Heart left ventricle (tissue), 16 donors: ENCODE measurements around the gene PARP4. TPM values are rescaled to one million over a fixed set of nuclear protein-coding genes. Genes with fewer than 3 reads are reported as not detected.
"Not testable (repeated sequence)": the region's sequence is repeated elsewhere in the genome, so short reads cannot be mapped to it uniquely, and the experiment has no call there.

ENCODE experiments used
- ATAC-seq, 4 donors: fragments of 200-7000 bp; cut with Tn5 transposase; one replicate each; pipeline ENCODE4 v1.9.1; 2020 to 2022; ENCODE audit warnings: moderate library complexity in 4 of 4, mild to moderate bottlenecking in 3 of 4, moderate number of reproducible peaks in 1 of 4
- DNase-seq, 5 donors: peaks; one replicate each; pipeline ENCODE4 v3.0.0-alpha.2; 2020
- H3K27ac ChIP-seq, 12 donors: fragments of 200-600 bp; sonication (generic) in 4 of 12; one replicate each; pipeline versions ENCODE4 v1.5.0 to v1.8.0; 2016 to 2022; ENCODE audit warnings: mild to moderate bottlenecking in 2 of 12
- H3K27me3 ChIP-seq, 9 donors: fragments of 200-600 bp; sonication (generic) in 2 of 9; one replicate each; pipeline versions ENCODE4 v1.5.1 to v1.8.0; 2016 to 2022; ENCODE audit warnings: mild to moderate bottlenecking in 3 of 9
- H3K36me3 ChIP-seq, 9 donors: fragments of 200-600 bp; sonication (generic) in 2 of 9; one replicate each; pipeline versions ENCODE4 v1.5.0 to v1.8.0; 2018 to 2022; ENCODE audit warnings: mild to moderate bottlenecking in 2 of 9
- H3K4me1 ChIP-seq, 12 donors: fragments of 200-600 bp; sonication (generic) in 4 of 12; one replicate each; pipeline versions ENCODE4 v1.5.0 to v1.8.0; 2016 to 2022; ENCODE audit warnings: mild to moderate bottlenecking in 3 of 12
- H3K4me3 ChIP-seq, 12 donors: fragments of 200-600 bp; sonication (generic) in 4 of 12; one replicate each; pipeline versions ENCODE4 v1.5.0 to v1.8.0; 2017 to 2022; ENCODE audit warnings: mild to moderate bottlenecking in 9 of 12, moderate library complexity in 4 of 12
- H3K9me3 ChIP-seq, 12 donors: fragments of 200-600 bp; sonication (generic) in 4 of 12; one replicate each; pipeline versions ENCODE4 v1.5.0 to v1.8.0; 2016 to 2022; ENCODE audit warnings: mild to moderate bottlenecking in 1 of 12
- CTCF ChIP-seq, 12 donors: fragments of 200-600 bp; sonication (generic) in 4 of 12; IDR thresholded peaks; one replicate each; pipeline versions ENCODE4 v1.5.0 to v1.8.0; 2018 to 2022; ENCODE audit warnings: antibody characterized with exemption in 12 of 12, mild to moderate bottlenecking in 5 of 12
- POLR2A ChIP-seq, 2 donors: fragments of 450-650 bp; IDR thresholded peaks; one replicate each; pipeline ENCODE4 v1.6.1; 2017; ENCODE audit warnings: antibody characterized with exemption in 2 of 2, mild to moderate bottlenecking in 2 of 2, moderate library complexity in 2 of 2
- WGBS, 4 donors: extraction: QIAGEN DNeasy Blood & Tissue Kit in 2 of 4; methylation state at CpG; one replicate each; pipeline versions ENCODE4 v1.1.5 to v1.1.7; 2013 to 2018; 5-methylcytosine and 5-hydroxymethylcytosine counted together
- intact Hi-C, 10 donors: fragments of 100-400 bp; cut with DNase I; formaldehyde crosslinking; loops; one replicate each; pipeline versions ENCODE4 v1.11.1 to v1.14.2; 2022
- polyA plus RNA-seq, 2 donors: library from polyadenylated mRNA; stranded (reverse); fragments of 200-250 nt; gene quantifications; one replicate each; pipeline ENCODE4 v1.2.3, GENCODE V29; 2013
- total RNA-seq, 9 donors: library from RNA; depleted of rRNA in 2 of 9; stranded (reverse); fragments of >200 nt in 2 of 9; fragmentation: NEBNext Ultra II Directional in 3 of 9; extraction: Animal tissue kit (Norgen Biotek cat#: 25700) in 3 of 9; gene quantifications; one replicate each; pipeline versions ENCODE4 v1.1.0 to v1.2.4, GENCODE V29; 2016 to 2023
- donor health status: ischemic (EF 13 %, LVEDD 7.1; RV severe dilation, severe dysfunction).
- donor health status: healthy with polysubstance abuse.
- donor health status: DM: no; HTN: yes; CAD: no.
- donor health status: DM: no; HTN: no; CAD: no.
- donor health status: ischemic (EF 25% LVEDD 6.9; RV normal size, moderate dysfunction).
- donor health status: ischemic (EF 25% LVEDD 5.7; RV mildly dilated, moderate dysfunction).
- donor health status: healthy.
- donor health status: DM: yes; HTN: yes; CAD: no.
- donor health status: ischemic (EF 35%, LVEDD 5.7; RV mildly dilated, moderate dysfunction).
- donor health status: nonischemic (EF 11% LVEDD 7.7; RV severe dilation, severe dysfunction).
- donor health status: DM: yes; HTN: yes; CAD: no.
- donor health status: PGD.
- donor health status: ischemic (EF 29% LVEDD 5.4; RV normal size, mild dysfunction).
- donor health status: nonischemic (EF 23%, LVEDD 6.1; RV moderate dilation, normal function).

Gene PARP4
- total and polyA plus RNA-seq, 11 donors = 6.9 to 41.6 (median 20.7) TPM

GRCh38 chr13:24381541-24382265 lies 130.9 kb downstream of the PARP4 start:
- no peak for ATAC-seq
- Histone ChIP-seq H3K4me1 (no peaks in the 10 kb centered on the region), H3K27ac (no peak overlapping the region), H3K9me3 (no peaks in the 10 kb centered on the region), H3K27me3 (no peaks in the 10 kb centered on the region), H3K36me3 (no peaks in the 10 kb centered on the region), H3K4me3 (no peak overlapping the region)
- intact Hi-C loops = loop anchor here in 2 of 10 donors (10.0 kb wide), 1 partner anchor 1417 kb away; no protein-coding TSS in a partner anchor
- 73 to 84% (median 80%) methylated on average over 14 of the region's 14 CpGs for WGBS, 4 donors
- DNase-seq = no peak
- TF ChIP-seq CTCF (IDR thresholded peaks at IDR 0.05) = no peak
- no peak for TF ChIP-seq POLR2A (IDR thresholded peaks at IDR 0.05)

GRCh38 chr13:24380881-24381280 lies 131.7 kb downstream of the PARP4 start:
- intact Hi-C loops = loop anchor here in 2 of 10 donors (10.0 kb wide), 1 partner anchor 1416 kb away; no protein-coding TSS in a partner anchor
- not testable (repeated sequence) for DNase-seq, H3K36me3 ChIP-seq, ATAC-seq, H3K9me3 ChIP-seq, H3K27me3 ChIP-seq, H3K27ac ChIP-seq, H3K4me1 ChIP-seq, H3K4me3 ChIP-seq

- not testable (repeated sequence) for ATAC-seq, H3K4me1 ChIP-seq, H3K27me3 ChIP-seq, H3K36me3 ChIP-seq, H3K9me3 ChIP-seq, H3K27ac ChIP-seq, DNase-seq, H3K4me3 ChIP-seq
- WGBS, 4 donors = 58 to 72% (median 67%) methylated on average over 3 of the region's 3 CpGs
- intact Hi-C loops = loop anchor here in 2 of 10 donors (10.0 kb wide), 1 partner anchor 1415 kb away; no protein-coding TSS in a partner anchor
Measured at GRCh38 chr13:24380227-24380626, 132.4 kb downstream of the PARP4 start.

- H3K36me3 ChIP-seq, H3K27me3 ChIP-seq, H3K27ac ChIP-seq, DNase-seq, H3K9me3 ChIP-seq, ATAC-seq, H3K4me1 ChIP-seq, intact Hi-C loops, H3K4me3 ChIP-seq: not testable (repeated sequence)
- WGBS, 4 donors = 73 to 80% (median 78%) methylated on average over 9 of the region's 9 CpGs
Measured at GRCh38 chr13:24371273-24371672, 141.3 kb downstream of the PARP4 start.

Other genes starting within 250 kb of the PARP4 start
- 1 to 10 TPM in 7 of 9 donors, under 1 TPM in 1, not detected in 1; 0.25 to 5.1 (median 2.2) TPM for gene C1QTNF9, start 203.2 kb downstream of the PARP4 start, total RNA-seq
- 1 to 10 TPM; 2.4 to 4.3 TPM for gene C1QTNF9, start 203.2 kb downstream of the PARP4 start, polyA plus RNA-seq
- not detected for gene ATP12A, start 167.6 kb upstream of the PARP4 start, total RNA-seq
- not detected for gene ATP12A, start 167.6 kb upstream of the PARP4 start, polyA plus RNA-seq